Activated naive CD4-positive, alpha-beta T cell treated with anti-CD3 and anti-CD28 coated beads, Interleukin-2, amount 50 U/mL, for 16 hours (primary cell): ENCODE measurements around the gene LGR5.

Experiments used
- DNase-seq: peaks from one replicate; pipeline ENCODE4 v3.0.0-alpha.2; 2020

Gene LGR5

GRCh38 chr12:71439613-71440344, at the start of gene LGR5:
Gene LGR5 (plus strand): TSS chr12:71439798. CDS start chr12:71440081, 283 bp downstream.
- DNase-seq: peak; percentile 13

- no peak for DNase-seq
Observed at GRCh38 chr12:71392521-71393145, 47.0 kb upstream of the LGR5 start.

- DNase-seq: no peak
Observed at GRCh38 chr12:71393625-71394024, 46.0 kb upstream of the LGR5 start.

GRCh38 chr12:71397433-71397954, 42.1 kb upstream of the LGR5 start:
- DNase-seq: no peak

- DNase-seq: no peak
Observed at GRCh38 chr12:71399197-71399596, 40.4 kb upstream of the LGR5 start.

- no peak for DNase-seq
Observed at GRCh38 chr12:71400481-71400880, 39.1 kb upstream of the LGR5 start.

GRCh38 chr12:71405884-71406283, 33.7 kb upstream of the LGR5 start:
- no peak for DNase-seq

GRCh38 chr12:71407732-71408131, 31.9 kb upstream of the LGR5 start:
- no peak for DNase-seq

- no peak for DNase-seq
Observed at GRCh38 chr12:71410844-71411243, 28.8 kb upstream of the LGR5 start.

GRCh38 chr12:71411635-71412034, 28.0 kb upstream of the LGR5 start:
- DNase-seq: no peak

- DNase-seq: no peak
Observed at GRCh38 chr12:71415336-71416231, 24.0 kb upstream of the LGR5 start.

- DNase-seq: no peak
Observed at GRCh38 chr12:71417181-71417580, 22.4 kb upstream of the LGR5 start.

GRCh38 chr12:71420775-71421406, 18.7 kb upstream of the LGR5 start:
- DNase-seq: no peak

- no peak for DNase-seq
Observed at GRCh38 chr12:71425568-71426299, 13.9 kb upstream of the LGR5 start.

GRCh38 chr12:71426300-71427047, 13.1 kb upstream of the LGR5 start:
- no peak for DNase-seq

- DNase-seq: no peak
Observed at GRCh38 chr12:71430756-71431155, 8.8 kb upstream of the LGR5 start.

GRCh38 chr12:71431991-71432390, 7.6 kb upstream of the LGR5 start:
- DNase-seq: no peak

GRCh38 chr12:71432936-71433335, 6.7 kb upstream of the LGR5 start:
- no peak for DNase-seq

- DNase-seq: no peak
Observed at GRCh38 chr12:71436696-71437095, 2.9 kb upstream of the LGR5 start.

GRCh38 chr12:71438670-71439361, 782 bp upstream of the LGR5 start:
- no peak for DNase-seq

- no peak for DNase-seq
Observed at GRCh38 chr12:71439362-71439612, 311 bp upstream of the LGR5 start.
